Stimulated activated CD8-positive, alpha-beta memory T cell treated with anti-CD3 and anti-CD28 coated beads, Interleukin-12 subunit alpha, Interleukin-12 subunit beta, amount 100 ng/mL, for 1 hour (primary cell): ENCODE measurements around the gene IL1RAP.
A peak's percentile ranks its signal among the peaks of the same experiment; 100 is the strongest.
"Not testable (repeated sequence)": the region's sequence is repeated elsewhere in the genome, so short reads cannot be mapped to it uniquely, and the experiment has no call there.

Source experiments
- DNase-seq: peaks from one replicate; pipeline ENCODE4 v3.0.0-alpha.2; 2020; ENCODE audit warnings: low read depth

The IL1RAP gene

DNA sequence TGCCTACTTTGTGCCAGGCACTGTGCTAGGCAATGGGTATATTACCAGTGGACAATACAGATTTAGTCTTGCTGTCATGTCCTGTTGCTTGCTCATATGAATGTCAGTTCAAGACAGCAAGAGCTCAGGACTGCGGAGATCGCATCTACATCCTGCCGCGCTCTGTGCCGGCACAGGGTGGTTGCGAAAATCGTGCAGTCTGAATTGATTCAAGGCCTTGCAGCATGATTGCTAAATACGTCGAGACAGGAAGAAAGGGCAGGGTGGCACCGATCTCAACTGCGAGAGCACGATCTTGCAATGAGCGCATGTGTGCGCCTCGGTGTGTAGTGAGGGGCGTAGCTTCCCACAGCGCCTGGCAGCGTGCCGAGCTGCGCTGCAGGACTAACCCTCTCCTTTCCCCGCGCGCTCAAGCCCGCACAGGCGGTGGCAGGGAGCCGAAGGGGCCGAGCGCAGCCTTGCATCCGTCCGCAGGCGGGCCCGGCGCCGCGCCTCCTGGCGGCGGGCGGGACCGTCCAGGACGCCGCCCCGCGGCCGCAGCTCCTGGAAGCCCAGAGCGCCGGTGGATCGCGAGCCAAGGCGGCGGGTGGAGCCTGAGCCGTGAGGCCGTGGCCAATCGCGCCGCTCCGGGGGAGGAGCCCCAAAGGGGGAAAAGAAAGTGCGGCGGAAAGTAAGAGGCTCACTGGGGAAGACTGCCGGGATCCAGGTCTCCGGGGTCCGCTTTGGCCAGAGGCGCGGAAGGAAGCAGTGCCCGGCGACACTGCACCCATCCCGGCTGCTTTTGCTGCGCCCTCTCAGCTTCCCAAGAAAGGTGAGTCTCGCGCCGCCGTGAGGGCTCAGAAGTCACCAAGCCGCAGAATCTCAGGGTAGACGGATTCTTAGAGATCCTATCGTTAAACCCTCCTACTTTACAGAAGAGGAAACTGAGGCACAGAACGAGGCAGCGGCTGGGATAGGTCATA, at the start of gene IL1RAP:
IL1RAP (plus strand) TSS at position 677 of the 962 bp plus-strand sequence. CDS start 50,205 bp downstream, outside the sequence.
- peak; percentile 77 for DNase-seq

DNA sequence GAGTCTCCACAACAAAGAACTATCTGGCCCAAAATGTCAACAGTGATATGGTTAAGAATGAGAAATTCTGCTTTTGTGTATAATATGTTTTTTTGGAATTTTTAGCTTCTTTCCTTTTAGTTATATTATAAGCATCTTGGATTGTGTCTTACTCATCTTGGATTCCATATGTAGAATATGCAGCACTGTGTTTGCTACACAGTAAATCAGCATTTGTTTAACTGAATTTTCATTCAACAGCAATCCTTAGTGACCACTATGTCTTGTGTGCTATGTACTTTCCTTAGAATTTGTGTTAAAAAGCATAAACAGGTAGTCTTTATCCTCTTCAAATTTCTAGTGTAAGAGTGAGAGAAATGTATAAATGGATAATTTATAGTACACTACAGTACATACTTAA, 46.0 kb upstream of the IL1RAP start:
- no peak for DNase-seq

GRCh38 chr3:190473261-190473660, 40.6 kb upstream of the IL1RAP start:
- DNase-seq, result not testable (repeated sequence)

GRCh38 chr3:190481779-190482178, 32.1 kb upstream of the IL1RAP start:
- DNase-seq, result no peak

DNA sequence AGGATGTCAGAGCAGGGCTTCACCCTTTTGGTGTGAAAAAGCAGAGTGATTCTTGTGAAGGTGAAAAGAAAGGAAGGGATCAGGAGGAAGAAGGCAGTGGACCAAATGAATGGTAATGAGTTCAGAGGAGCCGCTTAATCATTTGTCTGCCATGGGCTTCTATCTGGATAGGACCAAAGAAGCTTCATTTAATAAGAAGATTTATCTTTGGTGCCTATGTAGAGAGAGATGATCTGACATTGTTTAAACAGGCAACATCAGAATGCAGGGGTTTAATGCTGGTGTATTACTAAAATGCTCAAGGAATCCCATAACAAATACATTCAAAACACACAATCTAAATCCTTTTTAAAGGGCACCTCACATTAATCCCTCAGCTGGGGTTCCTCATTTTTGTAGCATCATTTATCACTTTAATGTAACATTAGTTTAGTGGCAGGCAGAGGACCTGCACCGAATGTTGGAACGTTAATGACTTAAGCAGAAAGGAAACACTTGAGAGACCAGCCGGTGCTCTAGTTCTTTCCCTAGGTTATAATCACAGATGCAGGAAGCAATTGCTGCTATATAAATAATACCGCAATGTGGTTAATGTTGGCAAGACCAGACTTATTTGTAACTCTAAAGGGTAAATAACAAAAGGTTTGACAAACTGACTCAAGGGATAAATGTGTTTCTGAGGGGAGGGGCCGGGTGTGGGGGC, 27.9 kb upstream of the IL1RAP start:
- no peak for DNase-seq

DNA sequence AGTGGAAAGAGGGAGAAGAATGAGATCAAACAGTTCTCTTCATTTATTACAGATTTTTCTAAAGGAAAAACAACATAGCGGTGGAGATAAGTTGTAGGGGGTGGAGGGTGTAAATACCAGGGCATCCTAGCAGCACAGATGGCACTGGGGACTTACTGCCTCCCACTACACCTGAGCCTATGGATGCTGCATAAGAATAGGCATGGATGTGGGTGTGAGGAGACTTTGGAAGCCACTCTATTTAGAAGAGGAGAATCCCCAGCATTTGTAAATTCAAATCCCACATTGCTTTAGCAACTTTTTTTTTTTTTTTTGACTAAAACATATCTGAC, 27.4 kb upstream of the IL1RAP start:
- no peak for DNase-seq

DNA sequence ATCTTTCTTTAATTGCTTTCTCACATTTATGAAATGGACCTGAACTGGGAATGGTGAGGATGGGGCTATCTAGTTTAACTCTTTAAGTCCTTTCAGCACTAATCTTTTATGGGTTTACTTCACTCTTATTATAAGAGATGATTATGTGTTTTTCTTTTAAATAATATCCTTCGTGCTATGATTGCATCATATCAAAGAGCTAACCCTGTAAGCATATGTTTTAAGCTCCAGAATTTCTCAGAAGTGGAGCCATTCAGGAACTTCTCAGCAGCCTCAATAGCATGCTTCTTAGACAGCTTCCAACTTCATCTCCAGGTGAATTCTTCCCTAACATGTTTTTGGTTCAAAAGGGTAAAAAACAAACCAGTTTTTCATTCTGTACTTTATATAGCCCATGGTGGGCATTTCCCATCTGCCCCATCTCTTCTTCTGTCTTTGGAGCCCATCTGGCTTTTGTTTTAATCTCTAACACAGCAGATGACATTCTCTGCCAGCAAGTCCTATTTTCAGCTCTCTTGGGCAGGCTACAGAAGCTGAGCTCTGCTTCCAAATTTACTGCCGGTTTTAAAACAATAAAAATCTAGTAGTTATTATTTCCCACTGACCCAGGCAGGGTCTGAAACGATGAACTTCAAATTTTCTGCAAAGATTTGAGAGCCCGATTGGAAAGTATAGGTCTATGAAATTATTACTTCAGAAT, 26.8 kb upstream of the IL1RAP start:
- no peak for DNase-seq

GRCh38 chr3:190491533-190492054, 22.3 kb upstream of the IL1RAP start:
- DNase-seq, result no peak

DNA sequence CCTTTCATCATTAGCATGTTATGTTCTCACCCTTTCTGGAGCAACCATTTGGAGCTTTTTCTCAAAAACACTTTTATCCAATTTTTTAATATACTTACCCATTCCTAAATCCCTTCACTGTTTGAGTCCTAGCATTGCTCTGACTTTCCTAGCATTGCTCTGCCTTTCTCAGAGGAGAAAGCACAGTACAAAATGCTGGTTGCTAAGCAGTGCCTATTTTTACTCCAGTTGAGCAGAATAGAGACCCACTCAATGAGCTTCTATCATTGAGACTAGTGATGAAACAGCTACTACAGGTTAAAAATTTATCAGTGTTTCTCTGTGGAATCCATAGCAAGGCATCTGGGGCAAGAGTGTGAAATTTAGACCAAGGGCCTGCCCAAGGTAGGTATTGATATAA, 21.8 kb upstream of the IL1RAP start:
- DNase-seq, result no peak

DNA sequence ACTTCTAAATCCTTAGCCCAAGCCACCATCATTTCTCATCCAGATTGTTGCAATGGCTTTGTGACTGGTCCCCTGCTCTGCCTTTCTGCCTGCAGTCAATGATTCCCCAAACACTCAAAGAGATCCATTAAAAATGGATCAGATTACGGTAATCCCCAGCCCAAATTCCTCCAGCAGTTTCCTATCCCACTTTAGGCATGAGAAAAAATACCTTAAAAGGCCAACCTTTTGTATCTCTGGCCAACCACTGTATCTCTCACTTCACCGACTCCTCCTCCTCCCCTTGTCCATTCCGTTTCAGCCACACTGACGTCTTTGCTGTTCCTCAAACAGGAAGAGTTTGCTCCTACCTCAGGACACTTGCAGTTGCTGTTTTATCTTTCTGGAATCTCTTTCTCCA, 20.9 kb upstream of the IL1RAP start:
- DNase-seq, result no peak

GRCh38 chr3:190494907-190495306, 19.0 kb upstream of the IL1RAP start:
- no peak for DNase-seq

GRCh38 chr3:190495354-190495753, 18.5 kb upstream of the IL1RAP start:
- DNase-seq, result no peak

DNA sequence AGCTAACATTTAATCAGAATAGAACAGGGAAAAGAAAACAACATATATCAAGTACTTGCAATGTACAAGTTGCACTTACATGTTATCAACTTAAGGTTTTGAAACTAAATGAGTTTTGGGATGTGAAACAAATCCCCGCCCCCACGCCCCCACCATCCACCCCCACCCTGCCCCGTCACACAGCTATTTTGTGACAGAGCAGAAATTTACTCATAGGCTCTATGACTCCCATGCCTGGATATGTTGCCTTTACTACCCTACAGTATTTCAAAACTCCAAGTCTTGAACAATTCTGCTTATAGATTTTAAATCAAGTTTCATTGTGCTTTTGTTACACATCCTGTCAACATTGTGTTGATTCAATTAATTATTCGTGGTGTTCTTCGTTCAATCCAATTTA, 18.1 kb upstream of the IL1RAP start:
- DNase-seq, result no peak

- no peak for DNase-seq
These were observed 17.0 kb upstream of the IL1RAP start for GRCh38 chr3:190496859-190497258.

DNA sequence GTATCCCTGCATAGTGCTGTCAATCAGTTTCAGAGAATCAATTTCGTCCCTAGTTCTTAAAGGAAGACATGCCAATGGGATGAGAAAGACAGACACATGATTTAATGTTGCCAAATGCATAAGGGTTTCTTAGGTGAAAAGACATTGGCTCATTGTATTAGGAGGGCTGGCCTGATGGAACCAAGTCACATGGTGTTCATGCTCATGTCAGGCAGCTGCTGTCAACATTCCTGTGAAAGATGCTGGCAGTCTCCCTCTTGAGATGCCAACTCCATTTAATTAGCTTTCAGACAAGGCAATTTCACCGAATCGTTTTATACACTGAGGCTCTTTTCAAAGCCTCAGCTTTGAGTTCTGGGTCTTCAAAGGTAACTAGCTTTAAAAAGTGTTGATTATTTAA, 16.1 kb upstream of the IL1RAP start:
- DNase-seq, result no peak

GRCh38 chr3:190498293-190498692, 15.6 kb upstream of the IL1RAP start:
- no peak for DNase-seq

DNA sequence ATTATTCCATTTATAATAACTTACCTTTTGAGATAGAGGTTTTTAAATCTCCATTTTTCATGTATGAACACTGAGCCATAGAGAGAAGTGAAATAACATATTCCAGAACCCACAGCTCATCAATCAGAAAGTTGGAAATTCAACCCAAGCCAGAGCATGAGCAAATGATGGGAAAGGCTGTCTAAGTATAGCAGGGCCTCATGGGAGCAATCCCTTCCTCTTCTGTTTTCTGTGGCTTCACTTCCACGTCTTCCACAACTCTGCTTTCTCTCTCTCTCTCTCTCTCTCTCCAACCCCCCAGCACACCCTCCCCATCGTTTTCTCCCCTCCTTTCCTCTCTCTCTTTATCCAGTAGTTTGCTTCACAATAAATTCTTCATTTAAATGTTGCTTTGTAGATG, 14.8 kb upstream of the IL1RAP start:
- no peak for DNase-seq

- DNase-seq, result no peak
These were observed 10.9 kb upstream of the IL1RAP start for GRCh38 chr3:190502946-190503345.

GRCh38 chr3:190504354-190505125, 9.3 kb upstream of the IL1RAP start:
- no peak for DNase-seq

GRCh38 chr3:190505381-190506003, 8.4 kb upstream of the IL1RAP start:
- DNase-seq, result no peak

DNA sequence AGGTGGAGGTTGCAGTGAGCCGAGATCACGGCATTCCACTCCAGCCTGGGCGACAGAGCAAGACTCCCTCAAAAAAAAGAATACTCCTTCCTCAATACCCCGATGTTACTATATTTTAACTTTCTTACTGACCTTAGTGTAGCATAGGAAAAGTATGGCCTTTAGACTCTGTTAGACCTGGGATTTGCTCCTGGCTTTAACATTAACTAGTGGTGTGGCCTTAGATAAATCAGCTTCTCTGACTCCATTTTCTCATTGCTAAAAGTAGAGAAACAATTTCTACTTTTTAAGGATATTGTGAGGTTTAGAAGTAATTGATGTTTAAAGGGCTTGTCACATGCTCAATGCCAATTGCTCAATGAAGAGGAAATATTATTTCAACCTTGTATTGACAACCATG, 7.6 kb upstream of the IL1RAP start:
- no peak for DNase-seq
